GM12891 (cell line): Measurements from ENCODE around the gene ESRRB.

Experiments used
- POLR2A ChIP-seq: IDR thresholded peaks from 2 replicates; pipeline ENCODE4 v1.6.1; 2011; ENCODE audit warnings: low read depth, low read length, control low read depth
- POLR2AphosphoS5 ChIP-seq: IDR thresholded peaks from 2 replicates; pipeline ENCODE4 v1.6.1; 2011; ENCODE audit warnings: low read depth, low read length, control low read depth
- SPI1 ChIP-seq: IDR thresholded peaks from 2 replicates; pipeline ENCODE4 v1.6.1; 2011; ENCODE audit warnings: low read depth, low read length, control low read depth

GRCh38 chr14:76498976-76499375 lies 123.0 kb downstream of the ESRRB start:
- TF ChIP-seq POLR2A (no peak), POLR2AphosphoS5 (no peak), SPI1 (no peak)
